ENCODE measurements around the gene PLAAT5.

Gene PLAAT5

GRCh38 chr11:63427971-63428508, 62.9 kb downstream of the PLAAT5 start:
- DNase-seq (ENCODE audit: extremely low read depth, low read depth), result no peak
- TF ChIP-seq, protein P1, sequence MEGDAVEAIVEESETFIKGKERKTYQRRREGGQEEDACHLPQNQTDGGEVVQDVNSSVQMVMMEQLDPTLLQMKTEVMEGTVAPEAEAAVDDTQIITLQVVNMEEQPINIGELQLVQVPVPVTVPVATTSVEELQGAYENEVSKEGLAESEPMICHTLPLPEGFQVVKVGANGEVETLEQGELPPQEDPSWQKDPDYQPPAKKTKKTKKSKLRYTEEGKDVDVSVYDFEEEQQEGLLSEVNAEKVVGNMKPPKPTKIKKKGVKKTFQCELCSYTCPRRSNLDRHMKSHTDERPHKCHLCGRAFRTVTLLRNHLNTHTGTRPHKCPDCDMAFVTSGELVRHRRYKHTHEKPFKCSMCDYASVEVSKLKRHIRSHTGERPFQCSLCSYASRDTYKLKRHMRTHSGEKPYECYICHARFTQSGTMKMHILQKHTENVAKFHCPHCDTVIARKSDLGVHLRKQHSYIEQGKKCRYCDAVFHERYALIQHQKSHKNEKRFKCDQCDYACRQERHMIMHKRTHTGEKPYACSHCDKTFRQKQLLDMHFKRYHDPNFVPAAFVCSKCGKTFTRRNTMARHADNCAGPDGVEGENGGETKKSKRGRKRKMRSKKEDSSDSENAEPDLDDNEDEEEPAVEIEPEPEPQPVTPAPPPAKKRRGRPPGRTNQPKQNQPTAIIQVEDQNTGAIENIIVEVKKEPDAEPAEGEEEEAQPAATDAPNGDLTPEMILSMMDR (IDR thresholded peaks at IDR 0.05; ENCODE audit: low read depth, low read length, missing control alignments), result no peak
- no peak overlapping the region for H3K4me3 ChIP-seq (replicated peaks; ENCODE audit: low read depth, low read length)

- DNase-seq (ENCODE audit: extremely low read depth, low read depth), result no peak
- TF ChIP-seq, protein P1 (IDR thresholded peaks at IDR 0.05; ENCODE audit: low read depth, low read length, missing control alignments), result no peak
- no peak overlapping the region for H3K4me3 ChIP-seq (replicated peaks; ENCODE audit: low read depth, low read length)
Observed at GRCh38 chr11:63417174-63417852, 73.7 kb downstream of the PLAAT5 start.
